ENCODE measurements around the gene KIAA1755. TPM values are rescaled to one million over a fixed set of nuclear protein-coding genes. Genes with fewer than 3 reads are reported as not detected.

Gene KIAA1755
- total RNA-seq, 3 donors from 2014 or later, result 2.1 to 5.1 (median 4.3) TPM

- Histone ChIP-seq H3K36me3 (no peaks in the 10 kb centered on the region), H3K4me3 (no peak overlapping the region), H3K9me3 (peaks cover 15 to 18% of the 10 kb centered on the region in 2 donors), H3K27ac (no peak overlapping the region), H3K4me1 (no peaks in the 10 kb centered on the region), H3K27me3 (no peaks in the 10 kb centered on the region)
- no peak for DNase-seq (ENCODE audit: low spot score in 2 of 2)
- peak in 1 of 3 donors; percentile 33 for TF ChIP-seq POLR2AphosphoS5 (IDR thresholded peaks at IDR 0.05)
- TF ChIP-seq CTCF (IDR thresholded peaks at IDR 0.05), result peak in 1 of 3 donors; percentile 19
- TF ChIP-seq POLR2A (IDR thresholded peaks at IDR 0.05), result no peak
- intact Hi-C loops (cut with DNase I; ENCODE audit: low total_unique reads), result no loop called here
Observed at GRCh38 chr20:38242848-38243708, 17.5 kb downstream of the KIAA1755 start.

GRCh38 chr20:38241201-38241600 lies 19.3 kb downstream of the KIAA1755 start:
- Histone ChIP-seq H3K27ac (no peak overlapping the region), H3K9me3 (peaks cover 15 to 18% of the 10 kb centered on the region in 2 donors), H3K36me3 (no peaks in the 10 kb centered on the region), H3K4me1 (no peaks in the 10 kb centered on the region), H3K4me3 (no peak overlapping the region), H3K27me3 (no peaks in the 10 kb centered on the region)
- no peak for TF ChIP-seq POLR2A (IDR thresholded peaks at IDR 0.05)
- TF ChIP-seq CTCF (IDR thresholded peaks at IDR 0.05), result no peak
- no peak for TF ChIP-seq POLR2AphosphoS5 (IDR thresholded peaks at IDR 0.05)
- no peak for DNase-seq (ENCODE audit: low spot score in 2 of 2)
- intact Hi-C loops (cut with DNase I; ENCODE audit: low total_unique reads), result no loop called here

DNA sequence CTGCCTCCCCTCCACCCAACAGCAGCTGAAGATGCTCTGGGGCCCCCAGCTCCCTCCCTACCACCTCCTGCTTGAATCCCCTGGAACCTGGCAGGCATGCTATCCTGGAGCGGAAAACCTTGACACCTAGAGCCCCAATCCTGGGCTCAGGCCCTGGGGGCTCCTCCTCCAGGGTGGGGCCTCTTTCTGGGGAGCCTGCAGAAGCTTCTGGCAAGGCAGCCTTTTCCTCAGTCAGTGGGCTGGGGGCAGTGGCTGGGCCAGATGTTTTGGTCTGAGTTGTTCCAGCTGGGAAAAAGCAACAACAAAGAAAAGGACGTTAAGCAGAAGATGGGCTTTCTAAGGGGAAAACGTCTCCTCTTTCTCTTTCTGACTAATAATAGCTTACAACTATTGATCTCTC lies 21.1 kb downstream of the KIAA1755 start:
- intact Hi-C loops (cut with DNase I; ENCODE audit: low total_unique reads), result loop anchor here (10.0 kb wide), 1 partner anchor 55 kb away; no protein-coding TSS in a partner anchor
- H3K36me3 ChIP-seq, result no peaks in the 10 kb centered on the region
- H3K27ac ChIP-seq, result no peak overlapping the region

GRCh38 chr20:38238829-38239228 lies 21.7 kb downstream of the KIAA1755 start:
- H3K4me1 ChIP-seq, result no peaks in the 10 kb centered on the region
- intact Hi-C loops (cut with DNase I; ENCODE audit: low total_unique reads), result loop anchor here (10.0 kb wide), 1 partner anchor 56 kb away; no protein-coding TSS in a partner anchor
- TF ChIP-seq POLR2A (IDR thresholded peaks at IDR 0.05), result no peak
- no peak for TF ChIP-seq CTCF (IDR thresholded peaks at IDR 0.05)
- TF ChIP-seq POLR2AphosphoS5 (IDR thresholded peaks at IDR 0.05), result no peak
- no peaks in the 10 kb centered on the region for H3K27me3 ChIP-seq
- no peaks in the 10 kb centered on the region for H3K36me3 ChIP-seq
- no peak for DNase-seq (ENCODE audit: low spot score in 2 of 2)
- H3K27ac ChIP-seq, result no peak overlapping the region
- H3K4me3 ChIP-seq, result no peak overlapping the region
- H3K9me3 ChIP-seq, result peaks cover 15 to 18% of the 10 kb centered on the region in 2 donors

More for the DNA sequence above, 21.1 kb downstream of the KIAA1755 start:
- peaks cover 15 to 18% of the 10 kb centered on the region in 2 donors for H3K9me3 ChIP-seq
- no peaks in the 10 kb centered on the region for H3K27me3 ChIP-seq
- no peak for TF ChIP-seq POLR2AphosphoS5 (IDR thresholded peaks at IDR 0.05)
- TF ChIP-seq CTCF (IDR thresholded peaks at IDR 0.05), result no peak
- TF ChIP-seq POLR2A (IDR thresholded peaks at IDR 0.05), result no peak
- no peak overlapping the region for H3K4me3 ChIP-seq
- no peak for DNase-seq (ENCODE audit: low spot score in 2 of 2)
- no peaks in the 10 kb centered on the region for H3K4me1 ChIP-seq

GRCh38 chr20:38237381-38237780 lies 23.2 kb downstream of the KIAA1755 start:
- Histone ChIP-seq H3K27ac (no peak overlapping the region), H3K4me1 (no peaks in the 10 kb centered on the region), H3K27me3 (no peaks in the 10 kb centered on the region), H3K4me3 (no peak overlapping the region), H3K9me3 (peaks cover 5 to 8% of the 10 kb centered on the region in 2 donors), H3K36me3 (no peaks in the 10 kb centered on the region)
- DNase-seq (ENCODE audit: low spot score in 2 of 2), result no peak
- TF ChIP-seq POLR2AphosphoS5 (IDR thresholded peaks at IDR 0.05), result no peak
- no peak for TF ChIP-seq CTCF (IDR thresholded peaks at IDR 0.05)
- TF ChIP-seq POLR2A (IDR thresholded peaks at IDR 0.05), result no peak
- intact Hi-C loops (cut with DNase I; ENCODE audit: low total_unique reads), result loop anchor here (10.0 kb wide), 1 partner anchor 57 kb away; no protein-coding TSS in a partner anchor

Data from breast epithelium (tissue), 4 donors.